ENCODE data around the gene PTPN2.
"Not testable (repeated sequence)": the region's sequence is repeated elsewhere in the genome, so short reads cannot be mapped to it uniquely, and the experiment has no call there.

PTPN2 gene

GRCh38 chr18:12890964-12891363, 6.9 kb upstream of the PTPN2 start:
- no peak for DNase-seq

- no peak for DNase-seq
Measured at GRCh38 chr18:12886498-12887126, 2.6 kb upstream of the PTPN2 start.

DNA sequence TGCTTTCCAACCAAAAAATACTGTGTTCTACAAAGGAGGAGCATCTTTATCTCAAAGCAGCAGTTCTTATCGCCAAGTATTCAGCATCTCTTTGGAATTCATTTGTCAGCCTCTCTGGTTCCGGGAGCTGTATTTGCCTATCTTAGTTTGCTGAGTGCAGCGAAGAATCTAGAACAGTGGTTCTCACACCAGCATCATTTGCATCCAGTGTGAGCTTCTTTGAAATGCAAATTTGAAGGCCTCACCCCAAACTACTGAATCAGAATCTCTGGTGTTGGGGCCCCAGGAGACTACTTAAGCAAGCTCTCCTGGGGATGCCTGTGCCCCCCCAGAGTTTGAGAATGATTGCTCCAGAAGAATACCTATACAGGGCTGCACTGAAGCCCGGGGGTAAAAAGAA, 1.5 kb upstream of the PTPN2 start:
- DNase-seq, result no peak

GRCh38 chr18:12884406-12885323, 628 bp upstream of the PTPN2 start:
- no peak for DNase-seq

- no peak for DNase-seq
Measured at GRCh38 chr18:12883372-12883683, 709 bp downstream of the PTPN2 start.

- DNase-seq, result no peak
Measured at GRCh38 chr18:12882453-12883371, 1.3 kb downstream of the PTPN2 start.

- no peak for DNase-seq
Measured at GRCh38 chr18:12880541-12880910, 3.5 kb downstream of the PTPN2 start.

DNA sequence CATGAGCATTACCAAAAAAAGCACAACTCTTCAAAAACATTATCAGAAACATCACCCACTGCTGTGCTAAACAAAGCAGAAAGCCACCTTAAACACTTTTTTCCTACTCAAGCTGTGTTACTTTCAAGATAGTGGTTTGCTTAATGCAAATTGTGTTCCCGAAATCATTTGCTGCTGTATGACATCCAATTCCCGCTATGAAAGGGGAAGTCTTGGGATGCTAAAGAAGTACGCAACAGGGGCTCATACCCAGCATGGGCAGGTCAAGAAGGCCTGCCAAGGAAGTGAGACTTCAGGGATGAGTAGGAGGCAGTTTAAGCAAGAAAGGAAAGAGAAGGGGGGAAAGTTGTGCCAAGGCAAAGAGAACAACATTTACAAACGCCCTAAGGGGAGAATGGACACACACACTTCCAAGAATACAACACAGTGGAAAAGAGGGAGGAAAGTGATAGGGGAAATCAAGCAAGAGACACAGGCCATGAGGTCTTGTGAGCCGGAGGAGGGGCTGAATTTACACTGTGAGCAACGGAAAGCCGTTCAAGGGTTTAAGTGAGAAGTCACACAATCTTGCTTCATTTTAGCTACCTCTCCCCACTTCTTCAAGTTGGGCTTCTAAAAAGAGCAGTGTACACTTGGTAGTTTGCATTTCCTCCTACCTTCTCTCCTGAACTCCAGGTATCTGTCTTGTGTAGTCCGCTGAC, 4.0 kb downstream of the PTPN2 start:
- no peak for DNase-seq

DNA sequence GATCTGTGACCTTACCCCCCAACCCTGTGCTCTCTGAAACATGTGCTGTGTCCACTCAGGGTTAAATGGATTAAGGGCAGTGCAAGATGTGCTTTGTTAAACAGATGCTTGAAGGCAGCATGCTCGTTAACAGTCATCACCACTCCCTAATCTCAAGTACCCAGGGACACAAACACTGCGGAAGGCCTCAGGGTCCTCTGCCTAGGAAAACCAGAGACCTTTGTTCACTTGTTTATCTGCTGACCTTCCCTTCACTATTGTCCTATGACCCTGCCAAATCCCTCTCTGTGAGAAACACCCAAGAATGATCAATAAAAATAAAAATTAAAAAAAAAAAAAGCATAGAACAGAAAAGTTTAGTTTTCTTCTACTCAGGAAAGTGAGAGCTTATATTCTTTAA, 9.0 kb downstream of the PTPN2 start:
- DNase-seq, result not testable (repeated sequence)

DNA sequence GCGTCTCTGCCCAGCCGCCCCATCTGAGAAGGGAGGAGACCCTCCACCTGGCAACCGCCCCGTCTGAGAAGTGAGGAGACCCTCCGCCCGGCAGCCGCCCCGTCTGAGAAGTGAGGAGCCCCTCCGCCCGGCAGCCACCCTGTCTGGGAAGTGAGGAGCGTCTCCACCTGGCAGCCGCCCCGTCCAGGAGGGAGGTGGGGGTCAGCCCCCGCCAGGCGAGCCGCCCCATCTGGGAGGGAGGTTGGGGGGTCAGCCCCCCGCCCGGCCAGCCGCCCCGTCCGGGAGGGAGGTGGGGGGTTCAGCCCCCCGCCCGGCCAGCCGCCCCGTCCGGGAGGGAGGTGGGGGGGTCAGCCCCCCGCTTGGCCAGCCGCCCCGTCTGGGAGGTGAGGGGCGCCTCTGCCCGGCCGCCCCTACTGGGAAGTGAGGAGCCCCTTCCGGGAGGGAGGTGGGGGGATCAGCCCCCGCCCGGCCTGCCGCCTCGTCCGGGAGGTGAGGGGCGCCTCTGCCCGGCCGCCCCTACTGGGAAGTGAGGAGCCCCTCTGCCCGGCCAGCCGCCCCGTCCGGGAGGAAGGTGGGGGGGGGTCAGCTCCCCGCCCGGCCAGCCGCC, 10.0 kb downstream of the PTPN2 start:
- not testable (repeated sequence) for DNase-seq

DNA sequence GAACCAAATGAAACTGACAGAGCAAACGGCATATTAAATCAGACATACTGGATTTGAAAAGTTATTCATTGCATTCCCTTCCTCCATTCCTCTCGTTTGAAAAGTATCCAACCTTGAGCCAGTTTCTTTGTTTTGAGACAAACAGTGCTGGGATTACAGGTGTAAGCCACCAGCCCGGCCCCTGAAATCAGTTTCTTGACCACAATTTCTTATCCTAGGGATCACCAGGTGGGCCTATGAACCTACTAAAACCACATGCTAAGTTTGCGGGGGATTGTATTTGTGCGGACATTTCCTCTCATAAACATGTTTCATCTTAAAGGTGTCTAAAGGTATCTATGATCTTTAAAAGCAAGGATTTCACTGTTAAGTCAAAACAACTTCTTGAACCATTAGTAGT, 11.6 kb downstream of the PTPN2 start:
- no peak for DNase-seq

- no peak for DNase-seq
Measured at GRCh38 chr18:12868576-12868975, 15.5 kb downstream of the PTPN2 start.

DNA sequence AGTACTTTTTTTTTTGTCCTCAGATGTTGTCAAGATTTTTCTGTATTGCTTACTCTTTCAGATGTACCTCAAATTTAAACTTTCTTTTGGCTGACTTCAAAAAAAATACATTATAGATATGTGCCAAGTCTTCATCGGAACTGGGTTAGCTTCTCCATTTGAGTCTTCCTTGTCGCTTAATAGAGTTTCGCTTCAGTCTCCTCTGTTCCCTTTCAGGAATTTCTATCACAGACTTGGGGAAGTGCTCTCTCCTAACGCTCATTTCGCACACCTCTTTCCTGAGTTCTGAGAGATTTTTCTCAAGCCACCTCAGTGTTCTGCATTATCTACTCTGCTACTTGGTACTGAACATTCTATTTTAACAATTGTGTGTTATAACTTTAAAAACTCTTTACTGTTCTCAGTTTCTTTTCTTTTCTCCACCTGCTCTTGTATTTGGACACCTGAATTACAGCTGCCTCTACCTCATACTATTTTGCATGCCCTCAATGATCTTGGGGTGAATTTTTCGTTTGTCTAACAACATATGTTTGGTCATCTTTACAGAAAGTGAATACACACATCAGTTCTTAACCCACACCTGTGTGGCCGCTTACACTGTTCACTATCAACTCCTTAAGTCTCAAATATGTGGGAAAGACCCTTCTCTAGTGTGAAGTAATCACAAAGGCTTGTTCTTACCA, 16.5 kb downstream of the PTPN2 start:
- DNase-seq, result no peak

DNA sequence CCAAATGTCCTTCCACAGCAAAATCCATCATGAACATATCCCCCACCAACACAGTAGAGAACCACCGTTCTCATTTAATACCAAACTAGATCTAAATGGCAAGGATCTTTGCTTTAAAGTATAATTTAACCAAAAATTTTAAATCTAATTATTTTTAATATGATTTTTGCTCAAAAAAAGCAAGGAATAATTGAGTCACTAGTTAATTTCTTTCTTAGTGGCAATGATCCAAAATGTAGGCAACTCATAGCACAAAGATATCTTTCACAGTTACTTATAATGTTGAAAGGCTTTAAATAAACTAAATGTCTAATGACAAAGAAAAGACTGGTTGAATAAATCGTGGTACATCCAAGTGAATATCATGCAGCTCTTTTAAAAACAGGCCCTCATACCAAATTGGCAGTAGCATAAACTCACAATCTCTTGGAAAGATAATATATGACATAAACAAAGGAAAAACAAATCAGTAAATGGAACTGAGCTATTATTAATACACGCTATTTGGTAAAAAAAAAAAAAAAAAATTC, 20.3 kb downstream of the PTPN2 start:
- DNase-seq, result no peak

DNA sequence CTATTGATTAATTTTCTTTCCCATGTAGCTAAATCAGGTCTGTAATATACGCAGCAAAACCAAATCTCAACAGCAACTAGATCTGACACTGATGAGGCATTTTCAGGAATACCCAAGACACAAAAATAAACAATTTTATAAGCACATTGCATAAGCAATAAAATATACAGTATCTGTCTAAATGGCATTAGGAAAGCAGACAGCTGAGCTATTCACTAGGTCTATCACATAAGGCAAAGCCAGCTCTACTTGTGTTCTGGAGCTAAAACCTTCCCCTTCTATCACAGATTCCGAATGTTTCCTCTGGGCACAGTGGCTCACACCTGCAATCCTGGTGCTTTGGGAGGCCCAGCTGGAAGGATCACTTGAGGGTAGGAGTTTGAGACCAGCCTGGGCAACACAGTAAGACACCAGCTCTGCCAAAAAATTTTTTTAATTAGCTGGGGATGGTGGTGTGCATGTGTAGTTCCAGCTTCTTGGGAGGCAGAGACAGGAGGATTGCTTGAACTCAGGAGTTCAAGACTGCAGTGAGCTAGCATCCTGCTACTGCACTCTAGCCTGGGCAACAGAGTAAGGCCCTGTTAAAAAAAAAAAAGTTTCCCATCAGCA, 21.1 kb downstream of the PTPN2 start:
- DNase-seq, result no peak

DNA sequence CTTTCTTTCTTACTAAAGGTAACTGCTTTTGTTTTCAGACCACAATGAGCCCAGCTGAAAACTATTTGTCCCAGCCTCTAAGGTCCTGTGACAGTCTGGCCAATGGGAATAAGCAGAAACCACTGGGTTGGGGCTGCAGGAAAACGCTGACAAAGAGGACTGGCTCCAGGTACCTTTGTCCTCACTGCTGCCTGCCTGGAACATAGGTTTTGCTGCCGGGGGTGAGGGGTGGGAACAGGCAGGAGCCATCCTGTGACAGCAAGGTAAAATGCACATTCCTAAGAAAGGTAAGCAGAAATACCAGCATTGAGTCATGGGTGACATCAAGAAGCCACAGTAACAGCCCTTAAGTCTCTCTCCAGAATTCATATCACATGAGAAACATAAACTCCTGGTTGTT, 21.6 kb downstream of the PTPN2 start:
- no peak for DNase-seq

- DNase-seq, result no peak
Measured at GRCh38 chr18:12861637-12862036, 22.4 kb downstream of the PTPN2 start.

- DNase-seq, result no peak
Measured at GRCh38 chr18:12860530-12860929, 23.5 kb downstream of the PTPN2 start.

DNA sequence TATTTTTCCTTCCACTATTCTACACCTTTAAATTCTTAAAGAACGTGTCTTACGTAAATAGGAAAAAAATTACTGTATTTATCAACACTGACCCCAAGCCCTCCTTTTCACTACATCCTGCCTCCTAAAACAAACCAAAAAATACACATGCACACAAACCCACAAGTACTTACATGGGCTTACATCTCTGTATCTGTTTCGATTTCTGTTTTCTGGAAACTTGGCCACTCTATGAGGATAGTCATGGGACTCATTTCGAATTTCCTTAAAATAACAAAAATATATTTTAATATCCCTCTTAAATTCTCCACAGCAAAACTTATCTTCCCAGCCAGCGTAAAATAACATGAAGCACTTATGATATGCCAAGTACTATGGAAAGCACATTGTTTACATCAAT, 25.0 kb downstream of the PTPN2 start:
- no peak for DNase-seq

DNA sequence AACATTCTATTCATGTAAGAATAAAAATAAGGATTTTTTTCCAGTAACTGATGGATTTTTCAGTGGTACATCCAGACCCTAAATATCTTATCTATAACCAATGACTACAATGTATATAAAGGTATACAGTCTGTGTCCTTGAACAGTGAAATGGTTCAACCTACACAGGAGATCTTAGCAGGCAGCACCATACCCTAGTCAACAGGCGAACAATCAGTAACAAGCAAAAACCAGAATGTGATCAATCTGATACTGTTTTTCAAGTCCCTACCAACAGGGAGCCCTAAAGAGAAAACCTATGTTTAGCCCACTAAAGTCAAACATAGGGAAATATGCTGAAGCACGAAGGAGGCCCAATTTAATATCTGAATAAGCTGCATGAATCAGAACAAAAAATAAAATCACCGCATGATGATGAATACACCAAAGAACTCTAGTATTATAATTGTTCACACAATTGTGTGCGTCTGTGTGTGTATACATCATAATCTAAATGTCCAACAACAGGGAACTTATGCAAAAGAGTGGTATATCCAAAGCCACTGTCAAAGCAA, 26.0 kb downstream of the PTPN2 start:
- DNase-seq, result no peak
